Osteoblast (primary cell): ENCODE measurements around the gene JAK1. TPM values are rescaled to one million over a fixed set of nuclear protein-coding genes. Genes with fewer than 3 reads are reported as not detected.

Source experiments
- DNase-seq: peaks from one replicate; pipeline ENCODE4 v3.0.0; 2011; ENCODE audit warnings: low spot score, mixed read lengths; ENCODE audit not compliant: insufficient read length; ENCODE audit errors: missing footprints
- H2AFZ ChIP-seq: 2 replicates; pipeline ENCODE4 v1.6.0; 2011; ENCODE audit warnings: mild to moderate bottlenecking, low read length
- H3K27ac ChIP-seq: 2 replicates; pipeline ENCODE4 v1.5.1; 2011; ENCODE audit warnings: mild to moderate bottlenecking, low read depth, low read length, moderate library complexity
- H3K27me3 ChIP-seq: 2 replicates; pipeline ENCODE4 v1.6.0; 2012; ENCODE audit warnings: mild to moderate bottlenecking, control low read depth, inconsistent platforms, low read length, moderate library complexity; ENCODE audit not compliant: insufficient read depth
- H3K36me3 ChIP-seq: 2 replicates; pipeline ENCODE4 v1.5.1; 2011; ENCODE audit warnings: mild to moderate bottlenecking, low read length, control low read depth, moderate library complexity; ENCODE audit not compliant: insufficient read depth
- H3K4me1 ChIP-seq: 2 replicates; pipeline ENCODE4 v1.5.1; 2011; ENCODE audit warnings: mild to moderate bottlenecking, low read length, control low read depth, moderate library complexity; ENCODE audit not compliant: insufficient read depth
- H3K4me2 ChIP-seq: 2 replicates; pipeline ENCODE4 v1.6.0; 2011; ENCODE audit warnings: mild to moderate bottlenecking, low read length; ENCODE audit not compliant: insufficient read depth
- H3K4me3 ChIP-seq: fragments of 200-600 bp; sonication (generic); 3 replicates; pipeline ENCODE4 v1.5.1; 2012; ENCODE audit warnings: mild to moderate bottlenecking, low read length, inconsistent platforms; ENCODE audit not compliant: insufficient read depth
- H3K79me2 ChIP-seq: 2 replicates; pipeline ENCODE4 v1.6.0; 2012; ENCODE audit warnings: mild to moderate bottlenecking, low read length, control low read depth, inconsistent platforms; ENCODE audit not compliant: insufficient read depth
- H3K9me3 ChIP-seq: 2 replicates; pipeline ENCODE4 v1.5.1; 2011; ENCODE audit warnings: low read depth, low read length, control low read depth
- H4K20me1 ChIP-seq: 2 replicates; pipeline ENCODE4 v1.6.0; 2012; ENCODE audit warnings: mild to moderate bottlenecking, low read length, control low read depth; ENCODE audit not compliant: insufficient read depth
- total RNA-seq: library from RNA; depleted of rRNA; stranded (reverse); fragments of >200 nt; gene quantifications from 2 replicates; pipeline ENCODE4 v1.2.3, GENCODE V29; 2012
- TF ChIP-seq, protein P1 (sequence below): IDR thresholded peaks from 2 replicates; pipeline ENCODE4 v1.5.1; 2011; ENCODE audit warnings: mild to moderate bottlenecking, low read depth, low read length, moderate library complexity; ENCODE audit errors: extremely low read depth

Gene JAK1
- total RNA-seq, 1 donor: 197 TPM

DNA sequence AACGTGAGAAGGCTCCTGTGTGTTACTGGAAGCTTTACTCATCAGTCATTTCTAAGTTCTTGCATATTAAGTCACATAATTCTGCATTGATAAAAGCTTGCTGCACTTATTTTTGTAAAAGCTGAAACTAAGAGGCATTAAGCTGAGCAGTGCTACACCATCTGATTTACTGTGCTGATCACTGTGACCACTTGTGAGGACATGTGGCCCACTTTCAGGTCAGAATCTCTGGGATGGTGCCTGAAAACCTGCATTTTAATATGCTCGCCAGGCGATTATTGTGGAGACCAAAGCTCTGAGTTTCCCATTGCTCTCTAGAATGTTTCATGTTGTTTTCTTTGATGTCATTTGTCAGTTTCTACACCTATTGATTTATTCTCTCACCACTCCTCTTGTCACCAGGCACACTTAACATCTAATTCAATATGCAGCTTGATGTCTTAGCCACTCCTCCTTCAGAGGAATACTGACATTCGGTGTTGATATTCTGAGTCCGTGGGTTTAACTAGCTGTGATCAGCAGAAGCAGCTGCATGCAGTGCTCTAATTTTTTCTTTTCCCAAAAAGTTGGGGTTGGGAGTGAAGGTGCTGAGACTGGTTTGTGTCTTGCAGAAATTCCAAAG lies 136.2 kb downstream of the JAK1 start:
- DNase-seq: no peak
- H3K4me1 ChIP-seq: peaks cover 4% of the 10 kb centered on the region
- peaks cover 36% of the 10 kb centered on the region for H3K36me3 ChIP-seq
- no peak overlapping the region for H3K27ac ChIP-seq
- no peaks in the 10 kb centered on the region for H4K20me1 ChIP-seq
- H3K9me3 ChIP-seq: no peaks in the 10 kb centered on the region
- no peak overlapping the region for H2AFZ ChIP-seq
- no peak overlapping the region for H3K4me2 ChIP-seq
- TF ChIP-seq, protein P1, sequence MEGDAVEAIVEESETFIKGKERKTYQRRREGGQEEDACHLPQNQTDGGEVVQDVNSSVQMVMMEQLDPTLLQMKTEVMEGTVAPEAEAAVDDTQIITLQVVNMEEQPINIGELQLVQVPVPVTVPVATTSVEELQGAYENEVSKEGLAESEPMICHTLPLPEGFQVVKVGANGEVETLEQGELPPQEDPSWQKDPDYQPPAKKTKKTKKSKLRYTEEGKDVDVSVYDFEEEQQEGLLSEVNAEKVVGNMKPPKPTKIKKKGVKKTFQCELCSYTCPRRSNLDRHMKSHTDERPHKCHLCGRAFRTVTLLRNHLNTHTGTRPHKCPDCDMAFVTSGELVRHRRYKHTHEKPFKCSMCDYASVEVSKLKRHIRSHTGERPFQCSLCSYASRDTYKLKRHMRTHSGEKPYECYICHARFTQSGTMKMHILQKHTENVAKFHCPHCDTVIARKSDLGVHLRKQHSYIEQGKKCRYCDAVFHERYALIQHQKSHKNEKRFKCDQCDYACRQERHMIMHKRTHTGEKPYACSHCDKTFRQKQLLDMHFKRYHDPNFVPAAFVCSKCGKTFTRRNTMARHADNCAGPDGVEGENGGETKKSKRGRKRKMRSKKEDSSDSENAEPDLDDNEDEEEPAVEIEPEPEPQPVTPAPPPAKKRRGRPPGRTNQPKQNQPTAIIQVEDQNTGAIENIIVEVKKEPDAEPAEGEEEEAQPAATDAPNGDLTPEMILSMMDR: no peak
- H3K27me3 ChIP-seq: no peaks in the 10 kb centered on the region
- H3K79me2 ChIP-seq: no peaks in the 10 kb centered on the region
- no peak overlapping the region for H3K4me3 ChIP-seq

DNA sequence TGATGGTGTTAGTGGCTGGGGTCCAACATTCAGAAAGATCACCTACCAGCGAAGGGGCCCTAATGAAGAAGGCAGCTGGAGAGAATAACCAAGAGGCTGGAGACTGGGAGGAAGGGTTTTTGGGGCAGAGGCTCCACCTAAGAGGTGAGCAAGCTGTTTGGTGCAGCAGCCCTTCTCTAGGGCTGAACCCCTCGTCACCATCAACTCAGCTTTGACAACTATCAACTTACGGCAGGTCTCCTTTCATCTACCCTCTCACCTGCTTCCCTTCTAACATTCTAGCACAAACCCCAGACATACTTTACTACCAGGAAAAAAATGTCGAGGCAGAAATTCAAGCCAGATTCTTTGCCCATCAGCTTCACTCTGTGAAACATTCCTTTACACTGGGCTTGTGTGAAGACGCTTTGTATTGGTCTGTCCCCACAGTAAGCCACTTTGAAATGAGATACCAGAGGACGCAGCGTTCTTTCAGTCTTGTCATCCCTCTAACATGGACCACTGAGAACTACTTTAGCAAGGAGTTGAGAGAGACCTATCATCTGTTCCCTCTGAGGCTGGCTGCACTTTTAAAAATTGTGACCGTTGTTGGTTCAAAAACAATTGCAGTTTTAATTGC lies 136.8 kb downstream of the JAK1 start:
- Histone ChIP-seq H2AFZ (no peak overlapping the region), H3K4me2 (no peak overlapping the region), H4K20me1 (no peaks in the 10 kb centered on the region), H3K4me3 (no peak overlapping the region), H3K79me2 (no peaks in the 10 kb centered on the region), H3K27me3 (no peaks in the 10 kb centered on the region), H3K9me3 (no peaks in the 10 kb centered on the region), H3K27ac (no peak overlapping the region), H3K36me3 (peaks cover 33% of the 10 kb centered on the region), H3K4me1 (no peaks in the 10 kb centered on the region)
- TF ChIP-seq, protein P1: no peak
- DNase-seq: no peak

DNA sequence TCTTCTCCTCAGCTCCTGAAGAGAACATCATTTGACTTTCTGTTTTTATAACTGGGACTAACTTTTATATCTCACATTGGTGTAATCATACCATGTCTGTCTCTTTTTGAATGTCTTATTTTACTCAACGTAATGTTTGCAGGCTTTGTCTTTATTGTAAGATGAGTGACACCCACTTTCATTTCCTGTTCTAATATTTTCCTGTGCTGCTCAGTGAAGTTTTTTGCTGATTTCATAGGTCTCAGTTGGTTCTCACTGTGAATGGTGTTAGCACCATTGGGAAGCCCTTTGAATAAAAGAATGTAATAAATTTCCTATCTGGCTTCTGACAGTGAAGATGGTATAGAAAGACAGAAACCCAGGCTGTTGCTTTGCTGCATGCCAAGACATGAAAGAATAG lies 137.5 kb downstream of the JAK1 start:
- H3K79me2 ChIP-seq: no peaks in the 10 kb centered on the region
- DNase-seq: no peak

DNA sequence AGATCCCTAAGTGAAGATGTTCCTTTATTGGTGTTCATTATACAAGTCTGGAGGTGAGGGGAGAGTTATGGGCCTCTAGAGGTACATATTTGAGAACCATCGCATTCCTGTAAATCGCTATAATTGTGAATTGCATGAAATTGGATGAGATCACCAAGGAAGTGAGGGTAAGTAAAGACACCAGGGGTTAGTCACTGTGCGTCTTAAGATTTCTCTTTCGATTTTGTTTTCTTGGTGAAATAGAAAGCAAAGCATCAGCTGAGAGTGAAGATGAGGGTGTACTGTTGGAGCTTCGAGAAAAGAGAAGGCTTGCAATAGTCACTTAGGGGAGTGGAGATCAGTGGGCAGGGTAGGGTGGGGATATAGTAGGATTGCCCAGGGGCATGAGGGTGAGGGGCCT lies 139.4 kb downstream of the JAK1 start:
- H3K4me2 ChIP-seq: peak overlapping the region; percentile 26
- peaks cover 8% of the 10 kb centered on the region for H3K36me3 ChIP-seq
- TF ChIP-seq, protein P1: no peak
- H3K27me3 ChIP-seq: no peaks in the 10 kb centered on the region
- H2AFZ ChIP-seq: no peak overlapping the region
- no peak overlapping the region for H3K27ac ChIP-seq
- no peak overlapping the region for H3K4me3 ChIP-seq
- no peaks in the 10 kb centered on the region for H3K9me3 ChIP-seq
- H3K4me1 ChIP-seq: no peaks in the 10 kb centered on the region
- no peaks in the 10 kb centered on the region for H3K79me2 ChIP-seq
- peak; percentile 26 for DNase-seq
- no peaks in the 10 kb centered on the region for H4K20me1 ChIP-seq

More for the DNA sequence above, 137.5 kb downstream of the JAK1 start:
- H3K36me3 ChIP-seq: peaks cover 26% of the 10 kb centered on the region
- H3K9me3 ChIP-seq: no peaks in the 10 kb centered on the region
- TF ChIP-seq, protein P1: no peak
- no peak overlapping the region for H3K4me3 ChIP-seq
- H2AFZ ChIP-seq: no peak overlapping the region
- no peaks in the 10 kb centered on the region for H3K4me1 ChIP-seq
- H3K27ac ChIP-seq: no peak overlapping the region
- H4K20me1 ChIP-seq: no peaks in the 10 kb centered on the region
- no peak overlapping the region for H3K4me2 ChIP-seq
- no peaks in the 10 kb centered on the region for H3K27me3 ChIP-seq
